SU-DHL-6 (cell line): ENCODE measurements around the gene SLC25A26.

Experiments used
- EZH2phosphoT487 ChIP-seq: fragments of 200-600 bp; sonication (generic), shearing (Covaris generic); conservative IDR thresholded peaks from 2 replicates; pipeline ENCODE4 v1.6.1; 2018; ENCODE audit warnings: mild to moderate bottlenecking, antibody characterized with exemption, low read length, moderate library complexity, mixed read lengths
- TF ChIP-seq, protein P1 (sequence below): fragments of 200-600 bp; sonication (generic); IDR thresholded peaks from one replicate; pipeline ENCODE4 v1.5.1; 2017; ENCODE audit warnings: antibody characterized with exemption, mild to moderate bottlenecking, low read length, moderate library complexity; ENCODE audit not compliant: insufficient read depth, poor library complexity, severe bottlenecking

DNA sequence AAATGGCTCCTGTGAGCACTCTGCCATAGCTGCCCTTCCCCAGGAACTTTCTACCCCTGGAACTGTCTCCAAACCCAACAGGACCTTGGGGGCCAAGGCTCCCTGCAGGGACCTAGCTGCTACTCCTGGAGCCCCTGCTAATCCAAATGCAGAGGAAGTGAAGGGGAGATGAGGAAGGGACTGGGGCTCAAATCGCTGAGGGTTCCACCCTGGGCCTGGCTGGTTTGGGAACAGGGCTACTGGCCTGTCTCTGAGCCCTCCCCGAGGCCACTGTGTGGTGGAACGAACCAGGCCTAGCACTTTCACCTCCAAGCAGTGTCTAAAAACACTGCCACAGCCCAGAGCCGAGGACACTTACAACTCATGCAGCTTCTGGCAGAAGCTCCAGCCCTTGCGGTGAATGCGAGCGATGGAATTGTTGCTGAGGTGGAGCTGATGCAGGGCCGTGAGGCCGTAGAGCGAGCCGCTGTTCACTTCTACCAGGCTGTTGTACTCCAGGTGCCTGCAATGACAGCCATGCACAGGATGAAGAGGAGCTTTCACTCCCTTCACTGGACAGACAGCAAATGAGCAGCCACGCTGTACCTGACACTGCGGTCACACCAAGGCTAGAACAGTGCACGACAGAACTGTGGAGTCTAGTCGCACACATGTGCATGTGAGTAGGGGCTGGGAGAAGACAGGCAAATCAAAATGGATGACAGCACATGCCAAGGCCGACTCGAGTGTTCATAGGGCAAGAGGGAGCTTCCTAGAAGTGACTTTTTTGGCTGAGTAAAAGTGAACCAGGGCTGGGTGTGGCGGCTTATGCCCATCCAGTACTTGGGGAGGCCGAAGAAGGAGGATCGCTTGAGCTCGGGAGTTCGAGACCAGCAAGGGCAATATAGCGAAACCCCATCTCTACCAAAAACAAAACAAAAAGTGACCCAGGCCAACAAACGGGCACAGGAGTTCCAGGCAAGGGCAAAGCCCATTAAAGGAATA is 189.3 kb downstream of the SLC25A26 start:
- TF ChIP-seq, protein P1, sequence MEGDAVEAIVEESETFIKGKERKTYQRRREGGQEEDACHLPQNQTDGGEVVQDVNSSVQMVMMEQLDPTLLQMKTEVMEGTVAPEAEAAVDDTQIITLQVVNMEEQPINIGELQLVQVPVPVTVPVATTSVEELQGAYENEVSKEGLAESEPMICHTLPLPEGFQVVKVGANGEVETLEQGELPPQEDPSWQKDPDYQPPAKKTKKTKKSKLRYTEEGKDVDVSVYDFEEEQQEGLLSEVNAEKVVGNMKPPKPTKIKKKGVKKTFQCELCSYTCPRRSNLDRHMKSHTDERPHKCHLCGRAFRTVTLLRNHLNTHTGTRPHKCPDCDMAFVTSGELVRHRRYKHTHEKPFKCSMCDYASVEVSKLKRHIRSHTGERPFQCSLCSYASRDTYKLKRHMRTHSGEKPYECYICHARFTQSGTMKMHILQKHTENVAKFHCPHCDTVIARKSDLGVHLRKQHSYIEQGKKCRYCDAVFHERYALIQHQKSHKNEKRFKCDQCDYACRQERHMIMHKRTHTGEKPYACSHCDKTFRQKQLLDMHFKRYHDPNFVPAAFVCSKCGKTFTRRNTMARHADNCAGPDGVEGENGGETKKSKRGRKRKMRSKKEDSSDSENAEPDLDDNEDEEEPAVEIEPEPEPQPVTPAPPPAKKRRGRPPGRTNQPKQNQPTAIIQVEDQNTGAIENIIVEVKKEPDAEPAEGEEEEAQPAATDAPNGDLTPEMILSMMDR, result no peak
- no peak for TF ChIP-seq EZH2phosphoT487
